SHP77 treated with DMSO at 0.1 percent for 48 hours (cell line): ENCODE measurements around the gene FHAD1.

Experiments used
- DNase-seq: peaks from one replicate; lab custom pipeline; 2025; lab: John Stamatoyannopoulos, UW

Gene FHAD1

DNA sequence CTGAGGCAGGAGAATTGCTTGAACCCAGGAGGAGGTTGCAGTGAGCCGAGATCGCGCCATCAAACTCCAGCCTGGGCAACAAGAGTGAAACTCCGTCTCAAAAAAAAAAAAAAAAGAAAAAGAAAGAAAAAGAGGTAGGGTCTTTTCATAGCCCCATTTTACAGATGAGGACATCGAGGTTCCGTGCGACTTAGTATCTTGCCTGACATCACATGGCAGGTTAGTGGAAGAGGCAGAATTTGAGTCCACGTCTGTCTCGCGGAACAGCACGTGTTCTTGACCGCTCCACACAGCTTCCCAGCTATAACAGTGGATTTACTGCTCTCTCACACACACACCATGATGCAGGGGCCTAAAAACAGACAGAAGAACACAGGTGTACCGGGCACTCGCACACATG, 192.3 kb downstream of the FHAD1 start:
- no peak for DNase-seq

DNA sequence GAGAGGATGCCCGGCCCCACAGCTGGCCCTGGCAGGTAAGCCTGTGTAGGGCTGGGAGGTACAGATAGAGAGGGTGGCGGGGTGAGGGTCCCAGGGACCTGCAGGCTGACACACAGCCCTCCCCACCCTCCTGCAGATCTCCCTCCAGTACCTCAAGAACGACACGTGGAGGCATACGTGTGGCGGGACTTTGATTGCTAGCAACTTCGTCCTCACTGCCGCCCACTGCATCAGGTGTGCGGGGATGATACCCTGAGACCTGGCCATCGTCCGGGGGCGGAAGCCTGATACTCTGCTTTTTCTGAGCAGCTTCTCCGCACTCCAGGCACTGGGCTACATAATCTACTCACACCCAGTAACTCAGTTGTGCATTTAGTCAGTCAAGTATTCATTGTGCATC, 193.3 kb downstream of the FHAD1 start:
- DNase-seq, result no peak

DNA sequence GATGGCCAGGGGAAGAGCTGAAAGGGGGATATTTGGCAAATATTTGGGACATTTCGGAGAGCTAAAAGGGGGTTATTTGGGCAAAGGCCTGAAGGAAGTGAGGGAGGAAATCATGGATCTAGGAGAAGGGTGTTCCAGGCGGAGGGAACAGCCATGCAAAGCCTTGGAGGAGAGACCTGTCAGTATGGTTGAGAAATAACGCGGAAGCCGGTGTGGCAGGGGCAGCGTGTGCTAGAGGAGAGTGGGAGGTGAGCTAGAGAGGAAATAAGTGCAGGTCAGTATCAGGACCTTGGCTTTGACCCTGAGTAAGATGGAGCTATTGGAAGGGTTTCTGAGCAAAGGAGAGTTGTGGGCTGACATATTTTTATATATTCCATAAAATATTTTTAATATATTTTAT, 194.2 kb downstream of the FHAD1 start:
- no peak for DNase-seq

DNA sequence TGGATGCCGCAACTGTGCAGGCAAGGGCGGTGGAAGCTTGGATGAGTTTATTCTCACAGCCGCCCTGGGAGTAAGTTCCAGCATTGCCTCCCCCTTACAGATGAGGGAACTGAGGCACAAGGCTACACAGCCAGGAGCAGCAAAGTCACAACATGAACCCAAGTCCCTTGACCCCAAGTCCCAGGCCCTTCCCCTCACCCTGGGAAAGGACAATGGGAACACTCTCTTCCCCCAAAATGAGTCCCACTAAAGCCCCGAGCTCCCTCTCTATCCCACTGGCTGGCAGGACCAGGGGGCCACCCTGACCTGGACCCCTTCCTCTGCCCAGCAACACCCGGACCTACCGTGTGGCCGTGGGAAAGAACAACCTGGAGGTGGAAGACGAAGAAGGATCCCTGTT, 195.1 kb downstream of the FHAD1 start:
- DNase-seq, result no peak

DNA sequence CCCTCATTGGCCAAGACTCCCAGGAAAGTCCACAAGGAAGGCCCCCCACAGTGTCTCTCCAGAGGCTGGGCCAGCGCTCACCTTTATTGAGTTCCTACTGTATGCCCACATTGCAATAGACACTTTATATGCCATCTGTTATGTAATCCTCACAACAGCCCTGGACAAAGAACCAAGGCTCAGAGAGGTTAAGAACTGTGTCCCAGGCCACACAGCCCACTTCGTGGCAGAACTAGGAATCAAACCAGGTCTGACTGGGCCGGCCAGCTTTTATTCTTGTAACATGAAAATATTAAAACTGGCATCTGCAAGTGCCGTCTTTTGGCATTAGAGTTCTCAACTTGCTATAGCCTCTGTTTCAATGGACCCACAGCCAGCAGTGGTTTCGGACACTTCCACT, 195.7 kb downstream of the FHAD1 start:
- no peak for DNase-seq

DNA sequence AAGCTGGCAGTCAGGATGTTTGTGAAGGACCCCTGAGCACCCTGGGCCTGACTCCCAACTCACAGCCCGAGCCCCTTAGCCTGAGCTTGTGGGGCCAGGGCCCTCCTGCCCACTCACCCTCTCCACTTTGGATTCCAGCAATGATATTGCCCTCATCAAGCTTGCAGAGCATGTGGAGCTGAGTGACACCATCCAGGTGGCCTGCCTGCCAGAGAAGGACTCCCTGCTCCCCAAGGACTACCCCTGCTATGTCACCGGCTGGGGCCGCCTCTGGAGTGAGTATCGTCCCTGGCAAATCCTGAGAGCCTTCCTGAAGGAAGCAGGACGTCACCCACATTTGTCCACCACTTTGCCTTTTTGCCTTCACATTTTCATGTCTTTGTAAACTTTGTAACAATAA, 196.3 kb downstream of the FHAD1 start:
- no peak for DNase-seq

DNA sequence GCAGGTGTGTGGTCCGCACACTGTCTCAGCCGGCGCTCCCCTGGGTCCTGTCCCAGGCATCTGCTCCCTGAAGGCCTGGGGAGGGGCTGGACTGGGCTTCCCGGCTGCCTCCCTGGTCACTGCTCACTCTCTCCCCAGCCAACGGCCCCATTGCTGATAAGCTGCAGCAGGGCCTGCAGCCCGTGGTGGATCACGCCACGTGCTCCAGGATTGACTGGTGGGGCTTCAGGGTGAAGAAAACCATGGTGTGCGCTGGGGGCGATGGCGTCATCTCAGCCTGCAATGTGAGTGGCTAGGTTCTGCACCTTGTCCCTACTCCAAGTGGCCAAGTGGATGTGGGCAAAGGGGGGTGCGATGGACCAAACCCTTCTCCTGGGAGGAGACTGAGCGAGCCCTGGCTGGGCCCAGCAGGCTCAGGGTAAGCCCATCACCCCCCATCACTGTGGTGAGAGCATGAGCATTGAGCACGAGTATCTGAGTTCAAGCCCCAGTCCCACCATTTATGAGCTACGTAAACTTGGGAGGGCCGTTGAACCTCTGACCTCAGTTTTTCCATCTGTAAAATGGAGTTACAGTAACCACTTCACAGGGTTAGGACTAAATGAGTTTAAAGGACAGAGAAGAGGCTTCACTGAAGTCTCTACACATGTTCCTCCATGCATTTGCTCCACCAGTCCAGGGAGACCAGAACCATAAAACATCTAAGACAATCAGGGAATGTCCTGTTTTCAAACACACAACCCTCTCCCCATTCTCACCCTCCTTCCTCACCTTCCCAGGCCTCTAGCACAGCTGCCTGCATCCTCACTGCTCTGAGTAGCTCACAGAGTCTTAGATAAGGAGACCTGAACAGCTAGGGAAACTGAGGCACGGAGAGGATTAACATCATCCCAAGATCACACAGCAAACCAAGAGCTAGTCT, 197.7 kb downstream of the FHAD1 start:
- no peak for DNase-seq

DNA sequence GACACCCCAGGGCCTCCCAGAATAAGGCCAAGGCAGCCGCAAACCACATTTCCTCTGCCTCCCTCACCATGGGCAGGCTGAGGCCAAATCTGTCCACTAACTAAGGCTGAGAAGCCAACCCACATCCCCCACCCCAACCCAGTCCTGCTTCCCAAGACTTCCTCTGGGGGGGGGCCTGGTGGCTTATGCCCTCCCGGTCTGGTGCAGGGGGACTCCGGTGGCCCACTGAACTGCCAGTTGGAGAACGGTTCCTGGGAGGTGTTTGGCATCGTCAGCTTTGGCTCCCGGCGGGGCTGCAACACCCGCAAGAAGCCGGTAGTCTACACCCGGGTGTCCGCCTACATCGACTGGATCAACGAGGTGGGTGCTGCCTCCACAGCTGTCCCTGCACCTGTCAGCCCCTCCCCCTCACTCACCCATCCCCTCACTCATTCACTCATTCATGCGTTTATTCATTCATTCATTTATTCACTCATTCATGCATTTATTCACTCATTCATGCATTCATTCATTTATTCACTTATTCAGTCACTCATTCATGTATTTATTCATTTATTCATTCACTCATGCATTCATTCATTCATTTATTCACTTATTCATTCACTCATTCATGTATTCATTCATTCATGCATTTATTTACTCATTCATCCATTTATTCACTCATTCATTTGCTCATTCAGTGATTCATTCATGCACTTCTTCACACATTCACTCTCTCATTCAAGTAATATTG, 198.5 kb downstream of the FHAD1 start:
- DNase-seq, result no peak

DNA sequence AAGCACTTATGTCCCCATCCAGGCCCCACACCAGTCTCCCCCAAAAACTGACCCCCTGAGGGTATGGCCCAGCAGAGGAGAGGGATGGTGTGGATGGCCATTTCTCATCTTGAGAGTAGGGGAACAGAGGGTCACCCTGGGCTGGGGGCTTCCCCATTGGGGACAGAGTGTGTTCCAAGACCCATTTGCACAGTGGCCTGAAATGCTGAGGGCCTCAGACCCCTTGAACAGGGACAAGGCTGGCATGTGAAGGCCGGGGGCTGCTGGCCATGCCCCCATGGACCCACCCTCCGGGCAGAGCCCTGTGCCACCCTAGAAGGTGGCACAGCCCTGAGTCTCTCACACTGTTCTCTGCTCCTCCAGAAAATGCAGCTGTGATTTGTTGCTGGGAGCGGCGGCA, 199.2 kb downstream of the FHAD1 start:
- DNase-seq, result no peak
